Loucy (cell line): ENCODE data around the gene RAB8A.

ENCODE experiments used
- H2AFZ ChIP-seq: fragments of 200-600 bp; sonication (generic); 2 replicates; pipeline ENCODE4 v1.6.0; 2016; ENCODE audit warnings: antibody characterized with exemption, mild to moderate bottlenecking, low read length, moderate library complexity
- H3F3A ChIP-seq: fragments of 200-600 bp; 2 replicates; pipeline ENCODE4 v1.6.0; 2016; ENCODE audit warnings: antibody characterized with exemption, low read depth, mild to moderate bottlenecking
- H3K27me3 ChIP-seq: fragments of 200-600 bp; sonication (generic); 2 replicates; pipeline ENCODE4 v1.6.1; 2014; ENCODE audit warnings: low read length, mild to moderate bottlenecking; ENCODE audit not compliant: insufficient read depth, poor library complexity, severe bottlenecking
- H3K36me3 ChIP-seq: fragments of 200-600 bp; sonication (generic); 2 replicates; pipeline ENCODE4 v1.6.1; 2016; ENCODE audit warnings: low read length; ENCODE audit not compliant: insufficient read depth
- H3K4me1 ChIP-seq: fragments of 200-600 bp; sonication (generic); 2 replicates; pipeline ENCODE4 v1.5.1; 2014; ENCODE audit warnings: low read length, mild to moderate bottlenecking; ENCODE audit not compliant: insufficient read depth, poor library complexity, severe bottlenecking
- H3K4me2 ChIP-seq: fragments of 200-600 bp; sonication (generic); 2 replicates; pipeline ENCODE4 v1.6.0; 2014; ENCODE audit warnings: antibody characterized with exemption, low read length, low read depth, mild to moderate bottlenecking; ENCODE audit not compliant: poor library complexity, severe bottlenecking
- H3K4me3 ChIP-seq: fragments of 200-600 bp; sonication (generic); 2 replicates; pipeline ENCODE4 v1.5.1; 2014; ENCODE audit warnings: low read length, mild to moderate bottlenecking, mixed read lengths; ENCODE audit not compliant: poor library complexity, severe bottlenecking
- H3K79me2 ChIP-seq: fragments of 200-600 bp; sonication (generic); 2 replicates; pipeline ENCODE4 v1.6.1; 2014; ENCODE audit warnings: low read length; ENCODE audit not compliant: insufficient read depth
- H3K9ac ChIP-seq: fragments of 200-600 bp; sonication (generic); 2 replicates; pipeline ENCODE4 v1.6.0; 2014; ENCODE audit warnings: mild to moderate bottlenecking, low read depth, low read length, moderate library complexity; ENCODE audit not compliant: poor library complexity, severe bottlenecking
- H3K9me2 ChIP-seq: fragments of 200-600 bp; sonication (generic); replicated peaks from 2 replicates; pipeline ENCODE4 v1.6.1; 2016; ENCODE audit warnings: low read depth, low read length, mixed read lengths
- H3K9me3 ChIP-seq: fragments of 200-600 bp; sonication (generic); 2 replicates; pipeline ENCODE4 v1.6.1; 2014; ENCODE audit warnings: mild to moderate bottlenecking, antibody characterized with exemption, low read length, low read depth; ENCODE audit not compliant: insufficient read depth
- H4K20me1 ChIP-seq: fragments of 200-600 bp; sonication (generic); 2 replicates; pipeline ENCODE4 v1.6.0; 2014; ENCODE audit warnings: antibody characterized with exemption, low read length, mild to moderate bottlenecking; ENCODE audit not compliant: insufficient read depth, poor library complexity, severe bottlenecking
- CTCF ChIP-seq: fragments of 200-600 bp; sonication (generic); conservative IDR thresholded peaks from 2 replicates; pipeline ENCODE4 v1.5.1; 2014; ENCODE audit warnings: mild to moderate bottlenecking, antibody characterized with exemption, low read length
- EZH2phosphoT487 ChIP-seq: fragments of 200-600 bp; IDR thresholded peaks from 2 replicates; pipeline ENCODE4 v1.6.1; 2018; ENCODE audit warnings: antibody characterized with exemption, mild to moderate bottlenecking, moderate library complexity, borderline replicate concordance

RAB8A gene

GRCh38 chr19:16064209-16064889 lies 47.3 kb upstream of the RAB8A start:
- Histone ChIP-seq H3K4me1 (no peaks in the 10 kb centered on the region), H3K9me3 (no peaks in the 10 kb centered on the region), H3F3A (no peaks in the 10 kb centered on the region), H3K9me2 (no peaks in the 10 kb centered on the region), H3K4me2 (no peak overlapping the region), H2AFZ (no peak overlapping the region), H4K20me1 (no peaks in the 10 kb centered on the region), H3K4me3 (no peak overlapping the region), H3K27me3 (no peaks in the 10 kb centered on the region), H3K9ac (no peak overlapping the region), H3K79me2 (no peaks in the 10 kb centered on the region), H3K36me3 (no peaks in the 10 kb centered on the region)
- TF ChIP-seq EZH2phosphoT487 (no peak), CTCF (no peak)

- Histone ChIP-seq H3K4me3 (no peak overlapping the region), H3K9ac (no peak overlapping the region), H2AFZ (no peak overlapping the region)
Observed at GRCh38 chr19:16066611-16067104, 45.0 kb upstream of the RAB8A start.

DNA sequence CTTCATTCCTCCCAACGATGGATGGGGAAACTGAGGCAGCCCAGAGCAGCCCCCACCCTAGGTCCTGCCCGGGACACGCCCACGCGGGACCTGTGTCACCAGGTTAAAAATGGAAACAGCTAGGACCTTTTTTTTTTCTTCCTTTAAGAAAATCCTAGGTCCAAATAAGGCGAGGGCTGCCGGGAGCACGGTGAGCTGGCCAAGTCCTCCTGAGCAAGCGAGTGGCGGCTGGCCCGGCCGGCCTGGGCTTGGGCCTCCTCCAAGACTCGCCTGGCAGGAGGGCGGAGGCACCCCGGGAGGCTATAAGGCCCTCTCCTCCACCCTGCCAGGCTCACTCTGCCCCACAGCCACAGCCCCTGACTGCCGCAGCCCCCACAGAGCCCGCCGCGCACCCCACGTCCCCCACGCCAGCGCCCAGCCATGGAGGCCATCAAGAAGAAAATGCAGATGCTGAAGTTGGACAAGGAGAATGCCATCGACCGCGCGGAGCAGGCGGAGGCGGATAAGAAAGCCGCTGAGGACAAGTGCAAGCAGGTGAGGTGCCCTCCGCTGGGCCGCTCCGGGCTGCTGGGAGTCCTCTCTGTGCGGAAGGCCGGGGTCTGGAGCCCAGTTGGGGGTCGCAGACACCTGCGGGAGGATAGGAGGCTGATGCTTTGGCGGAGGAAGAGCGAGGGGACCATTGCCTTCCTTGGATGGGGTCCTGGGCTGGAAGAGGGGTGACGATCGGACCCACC lies 44.3 kb upstream of the RAB8A start:
- H3K27me3 ChIP-seq, result no peaks in the 10 kb centered on the region
- H3K9ac ChIP-seq, result no peak overlapping the region
- H3K4me3 ChIP-seq, result no peak overlapping the region
- H3K9me3 ChIP-seq, result no peaks in the 10 kb centered on the region
- no peak overlapping the region for H3K4me2 ChIP-seq
- H3K4me1 ChIP-seq, result peaks cover 19% of the 10 kb centered on the region
- H4K20me1 ChIP-seq, result no peaks in the 10 kb centered on the region
- no peaks in the 10 kb centered on the region for H3F3A ChIP-seq
- no peaks in the 10 kb centered on the region for H3K36me3 ChIP-seq
- H3K79me2 ChIP-seq, result peaks cover 3% of the 10 kb centered on the region; the same call in 1 of the 2 replicates
- no peaks in the 10 kb centered on the region for H3K9me2 ChIP-seq
- H2AFZ ChIP-seq, result no peak overlapping the region
- TF ChIP-seq CTCF (no peak), EZH2phosphoT487 (no peak)

More at GRCh38 chr19:16066611-16067104, 45.0 kb upstream of the RAB8A start:
- Histone ChIP-seq H3K4me2 (no peak overlapping the region), H4K20me1 (no peaks in the 10 kb centered on the region), H3K9me2 (no peaks in the 10 kb centered on the region), H3K36me3 (no peaks in the 10 kb centered on the region), H3K79me2 (no peaks in the 10 kb centered on the region), H3K27me3 (no peaks in the 10 kb centered on the region), H3F3A (no peaks in the 10 kb centered on the region), H3K9me3 (no peaks in the 10 kb centered on the region), H3K4me1 (peaks cover 18% of the 10 kb centered on the region)
- no peak for TF ChIP-seq EZH2phosphoT487
- TF ChIP-seq CTCF, result peak; percentile 69
